Keratinocyte (primary cell): ENCODE measurements around the gene PYGO1. TPM values are rescaled to one million over a fixed set of nuclear protein-coding genes. Genes with fewer than 3 reads are reported as not detected.
"Not testable (repeated sequence)": the region's sequence is repeated elsewhere in the genome, so short reads cannot be mapped to it uniquely, and the experiment has no call there.

Experiments
- DNase-seq: peaks from one replicate; pipeline ENCODE4 v3.0.0-alpha.2; 2011; ENCODE audit warnings: low read depth, missing footprints, low spot score
- FAIRE-seq: peaks from 2 replicates; lab custom pipeline; 2011; peaks lifted over from hg19 to GRCh38; lab: Jason Lieb, UNC
- H2AFZ ChIP-seq: 2 replicates; pipeline ENCODE4 v1.6.0; 2012; ENCODE audit warnings: low read length, control low read depth, inconsistent platforms; ENCODE audit not compliant: control insufficient read depth
- H3K27ac ChIP-seq: 2 replicates; pipeline ENCODE4 v1.5.1; 2011; ENCODE audit warnings: low read length; ENCODE audit not compliant: control insufficient read depth, insufficient read depth
- H3K27me3 ChIP-seq: 3 replicates; pipeline ENCODE4 v1.6.0; 2011; ENCODE audit warnings: low read length; ENCODE audit not compliant: control insufficient read depth, insufficient read depth; ENCODE audit errors: extremely low read depth
- H3K36me3 ChIP-seq, 2 experiments: 2 replicates in 1 of 2; 3 replicates in 1 of 2; pipeline ENCODE4 v1.5.1; 2011; ENCODE audit warnings: low read length in 2 of 2, mild to moderate bottlenecking in 1 of 2; ENCODE audit not compliant: control insufficient read depth in 2 of 2, insufficient read depth in 2 of 2; ENCODE audit errors: extremely low read depth in 1 of 2
- H3K4me1 ChIP-seq: 3 replicates; pipeline ENCODE4 v1.5.1; 2011; ENCODE audit warnings: low read length; ENCODE audit not compliant: control insufficient read depth, insufficient read depth; ENCODE audit errors: extremely low read depth
- H3K4me2 ChIP-seq: 3 replicates; pipeline ENCODE4 v1.6.0; 2011; ENCODE audit warnings: low read depth, low read length; ENCODE audit not compliant: control insufficient read depth, insufficient read depth; ENCODE audit errors: extremely low read depth
- H3K4me3 ChIP-seq, 3 experiments: fragments of 200-600 bp in 1 of 3; sonication (generic) in 1 of 3; 2 replicates in 2 of 3; 3 replicates in 1 of 3; pipeline ENCODE4 v1.5.1; 2011 to 2016; ENCODE audit warnings: low read length in 3 of 3, mild to moderate bottlenecking in 3 of 3, control low read depth in 2 of 3, inconsistent platforms in 1 of 3, low read depth in 1 of 3, mixed read lengths in 1 of 3, mixed run types in 1 of 3, moderate library complexity in 1 of 3; ENCODE audit not compliant: control insufficient read depth in 2 of 3, insufficient read depth in 2 of 3; ENCODE audit errors: extremely low read depth in 1 of 3
- H3K79me2 ChIP-seq: 2 replicates; pipeline ENCODE4 v1.6.0; 2012; ENCODE audit warnings: low read length; ENCODE audit not compliant: control insufficient read depth, insufficient read depth
- H3K9ac ChIP-seq: 3 replicates; pipeline ENCODE4 v1.6.0; 2011; ENCODE audit warnings: low read length; ENCODE audit not compliant: control insufficient read depth, insufficient read depth; ENCODE audit errors: extremely low read depth
- H3K9me1 ChIP-seq: 3 replicates; pipeline ENCODE4 v1.6.0; 2011; ENCODE audit warnings: low read length; ENCODE audit not compliant: control insufficient read depth, insufficient read depth; ENCODE audit errors: extremely low read depth
- H3K9me3 ChIP-seq: 2 replicates; pipeline ENCODE4 v1.5.1; 2012; ENCODE audit warnings: low read depth, low read length; ENCODE audit not compliant: control insufficient read depth
- H4K20me1 ChIP-seq: 3 replicates; pipeline ENCODE4 v1.6.0; 2011; ENCODE audit warnings: low read length; ENCODE audit not compliant: control insufficient read depth, insufficient read depth; ENCODE audit errors: extremely low read depth
- EZH2 ChIP-seq: IDR thresholded peaks from one replicate; pipeline ENCODE4 v1.6.1; 2012; ENCODE audit warnings: inconsistent platforms, mild to moderate bottlenecking, low read length, moderate library complexity
- dilution Hi-C: fragments of 300-500 bp; cut with MboI; formaldehyde crosslinking; loops from one replicate; pipeline ENCODE4 v1.7.0; 2020; ENCODE audit warnings: low sequenced_read_pairs; ENCODE audit not compliant: extremely low pct_ligation_motif_present
- polyA plus RNA-seq, 5 experiments: library from polyadenylated mRNA; depleted of rRNA in 3 of 5; stranded (reverse) in 3 of 5; stranded (forward) in 1 of 5; unstranded in 1 of 5; fragments of >200 nt; gene quantifications; 1 replicate in 1 of 5; 2 replicates in 3 of 5; 3 replicates in 1 of 5; pipeline versions ENCODE4 v1.2.1 to v1.2.3, GENCODE V29; 2011 to 2012; ENCODE audit warnings: missing spikeins in 2 of 5, low read depth in 1 of 5, low replicate concordance in 1 of 5
- TF ChIP-seq, protein P1 (sequence below), 3 experiments: IDR thresholded peaks in 1 of 3; conservative IDR thresholded peaks in 1 of 3; optimal IDR thresholded peaks in 1 of 3; 2 replicates in 2 of 3; 3 replicates in 1 of 3; pipeline versions ENCODE3 to v1.5.1; 2011; ENCODE audit warnings: low read length in 3 of 3, mild to moderate bottlenecking in 3 of 3, moderate library complexity in 2 of 3, control low read depth in 1 of 3, inconsistent platforms in 1 of 3; ENCODE audit not compliant: insufficient read depth in 2 of 3; ENCODE audit errors: extremely low read depth in 1 of 3

Gene PYGO1
- polyA plus RNA-seq, 1 donor (not counting 4 experiments of a cell fraction or from before 2014, with no cell fraction given), result 2.2 TPM

- DNase-seq, H3K4me1 ChIP-seq, H3K9ac ChIP-seq, FAIRE-seq, H3K9me1 ChIP-seq, H3K27me3 ChIP-seq, H3K36me3 ChIP-seq, H3K9me3 ChIP-seq, H3K27ac ChIP-seq, H3K4me3 ChIP-seq, H3K79me2 ChIP-seq, H3K4me2 ChIP-seq, H2AFZ ChIP-seq, dilution Hi-C loops, H4K20me1 ChIP-seq: not testable (repeated sequence)
- TF ChIP-seq, protein P1, sequence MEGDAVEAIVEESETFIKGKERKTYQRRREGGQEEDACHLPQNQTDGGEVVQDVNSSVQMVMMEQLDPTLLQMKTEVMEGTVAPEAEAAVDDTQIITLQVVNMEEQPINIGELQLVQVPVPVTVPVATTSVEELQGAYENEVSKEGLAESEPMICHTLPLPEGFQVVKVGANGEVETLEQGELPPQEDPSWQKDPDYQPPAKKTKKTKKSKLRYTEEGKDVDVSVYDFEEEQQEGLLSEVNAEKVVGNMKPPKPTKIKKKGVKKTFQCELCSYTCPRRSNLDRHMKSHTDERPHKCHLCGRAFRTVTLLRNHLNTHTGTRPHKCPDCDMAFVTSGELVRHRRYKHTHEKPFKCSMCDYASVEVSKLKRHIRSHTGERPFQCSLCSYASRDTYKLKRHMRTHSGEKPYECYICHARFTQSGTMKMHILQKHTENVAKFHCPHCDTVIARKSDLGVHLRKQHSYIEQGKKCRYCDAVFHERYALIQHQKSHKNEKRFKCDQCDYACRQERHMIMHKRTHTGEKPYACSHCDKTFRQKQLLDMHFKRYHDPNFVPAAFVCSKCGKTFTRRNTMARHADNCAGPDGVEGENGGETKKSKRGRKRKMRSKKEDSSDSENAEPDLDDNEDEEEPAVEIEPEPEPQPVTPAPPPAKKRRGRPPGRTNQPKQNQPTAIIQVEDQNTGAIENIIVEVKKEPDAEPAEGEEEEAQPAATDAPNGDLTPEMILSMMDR (optimal IDR thresholded peaks at IDR 0.05 in 1 of 3, IDR thresholded peaks at IDR 0.05 in 1 of 3, conservative IDR thresholded peaks at IDR 0.05 in 1 of 3; ENCODE audit: extremely low read depth in 1 of 3, insufficient read depth in 2 of 3, low read length in 3 of 3), result peak in 2 of 3 experiments; percentile 27 to 33
Measured at GRCh38 chr15:55513621-55514413, 74.3 kb downstream of the PYGO1 start.

DNA sequence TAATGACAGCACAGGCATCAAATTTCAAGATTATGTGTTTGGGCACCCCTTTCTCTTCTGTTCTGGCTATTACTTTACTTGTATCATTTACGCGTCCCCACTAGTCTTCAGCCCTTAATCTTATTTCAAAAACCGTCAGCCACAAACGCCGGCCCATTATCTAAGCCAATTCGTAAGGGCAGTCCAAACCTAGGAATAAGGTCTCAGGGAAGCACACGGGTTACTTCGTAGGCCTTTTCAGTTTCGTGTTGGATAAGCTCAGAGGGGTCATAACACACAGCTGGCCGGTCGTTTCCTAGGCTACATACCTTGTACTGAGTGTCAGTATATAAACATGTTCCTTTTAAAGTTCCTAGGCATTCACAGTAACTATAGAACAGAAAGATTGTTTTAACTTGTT is 75.0 kb downstream of the PYGO1 start:
- Histone ChIP-seq H3K9ac (no peak overlapping the region), H3K79me2 (no peaks in the 10 kb centered on the region), H3K4me2 (no peak overlapping the region), H3K27me3 (no peaks in the 10 kb centered on the region), H3K27ac (no peak overlapping the region), H3K36me3 (no peaks in the 10 kb centered on the region), H3K9me1 (no peaks in the 10 kb centered on the region), H2AFZ (no peak overlapping the region), H3K4me3 (no peak overlapping the region), H3K4me1 (no peaks in the 10 kb centered on the region), H3K9me3 (no peaks in the 10 kb centered on the region), H4K20me1 (no peaks in the 10 kb centered on the region)
- dilution Hi-C loops, result no loop called here
- TF ChIP-seq, protein P1 (optimal IDR thresholded peaks at IDR 0.05 in 1 of 3, IDR thresholded peaks at IDR 0.05 in 1 of 3, conservative IDR thresholded peaks at IDR 0.05 in 1 of 3; ENCODE audit: extremely low read depth in 1 of 3, insufficient read depth in 2 of 3, low read length in 3 of 3), result no peak
- TF ChIP-seq EZH2, result no peak
- DNase-seq, result no peak
- no peak for FAIRE-seq
